GM21825 (cell line): ENCODE measurements around the gene GKN1.

Experiments
- ATAC-seq: cut with Tn5 transposase; IDR thresholded peaks from one replicate; pipeline ENCODE4 v1.9.1; 2021; ENCODE audit warnings: mild to moderate bottlenecking, moderate library complexity; ENCODE audit not compliant: unreplicated experiment

Gene GKN1

GRCh38 chr2:69003731-69004130 lies 29.3 kb downstream of the GKN1 start:
- no peak for ATAC-seq

GRCh38 chr2:69007169-69007568 lies 32.7 kb downstream of the GKN1 start:
- no peak for ATAC-seq

- no peak for ATAC-seq
These were observed 33.2 kb downstream of the GKN1 start for GRCh38 chr2:69007603-69008002.

- no peak for ATAC-seq
These were observed 36.2 kb downstream of the GKN1 start for GRCh38 chr2:69010437-69011194.

GRCh38 chr2:69011611-69012157 lies 37.2 kb downstream of the GKN1 start:
- ATAC-seq, result no peak

- no peak for ATAC-seq
These were observed 38.1 kb downstream of the GKN1 start for GRCh38 chr2:69012310-69013141.

- ATAC-seq, result no peak
These were observed 38.9 kb downstream of the GKN1 start, which contains the start of gene ANTXR1 for GRCh38 chr2:69013142-69013839. Gene ANTXR1 (plus strand): TSS chr2:69013179. CDS start chr2:69013500, 321 bp downstream.

- ATAC-seq, result no peak
These were observed 39.7 kb downstream of the GKN1 start for GRCh38 chr2:69013840-69014821.

- no peak for ATAC-seq
These were observed 42.6 kb downstream of the GKN1 start for GRCh38 chr2:69017080-69017479.

GRCh38 chr2:69017835-69018234 lies 43.4 kb downstream of the GKN1 start:
- ATAC-seq, result no peak

GRCh38 chr2:69018678-69019095 lies 44.3 kb downstream of the GKN1 start:
- no peak for ATAC-seq

- no peak for ATAC-seq
These were observed 46.3 kb downstream of the GKN1 start for GRCh38 chr2:69020496-69021426.

GRCh38 chr2:69021727-69022126 lies 47.3 kb downstream of the GKN1 start:
- ATAC-seq, result no peak

- ATAC-seq, result no peak
These were observed 48.1 kb downstream of the GKN1 start for GRCh38 chr2:69022548-69022947.

GRCh38 chr2:69023236-69023635 lies 48.8 kb downstream of the GKN1 start:
- ATAC-seq, result no peak

- no peak for ATAC-seq
These were observed 51.6 kb downstream of the GKN1 start for GRCh38 chr2:69026026-69026425.

- ATAC-seq, result no peak
These were observed 52.4 kb downstream of the GKN1 start for GRCh38 chr2:69026691-69027459.
